ENCODE data around the gene SLCO2B1.

DNA sequence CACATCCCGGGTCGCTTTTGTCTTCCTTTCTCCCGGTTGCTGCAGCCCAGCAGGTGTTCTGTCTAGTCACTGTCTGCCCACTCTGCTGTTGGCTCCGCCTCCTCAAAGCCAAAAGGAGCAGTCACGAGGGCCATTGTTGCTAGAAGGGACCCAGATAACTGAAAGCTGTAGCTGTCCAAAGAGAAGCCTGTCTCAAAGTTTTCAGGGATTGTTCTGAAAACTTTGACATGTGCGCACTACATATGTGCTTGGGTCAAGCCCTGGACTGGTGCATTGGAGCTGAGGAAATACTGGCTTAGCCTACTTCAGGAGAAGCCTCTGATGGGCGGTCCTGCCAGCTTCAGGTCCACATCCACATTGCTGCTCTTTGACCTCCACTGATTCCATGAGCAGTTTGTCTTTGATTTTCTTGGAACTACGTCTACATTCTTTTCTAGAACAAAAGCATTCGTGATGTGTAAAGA is 45.4 kb upstream of the SLCO2B1 start:
- TF ChIP-seq, protein P1, sequence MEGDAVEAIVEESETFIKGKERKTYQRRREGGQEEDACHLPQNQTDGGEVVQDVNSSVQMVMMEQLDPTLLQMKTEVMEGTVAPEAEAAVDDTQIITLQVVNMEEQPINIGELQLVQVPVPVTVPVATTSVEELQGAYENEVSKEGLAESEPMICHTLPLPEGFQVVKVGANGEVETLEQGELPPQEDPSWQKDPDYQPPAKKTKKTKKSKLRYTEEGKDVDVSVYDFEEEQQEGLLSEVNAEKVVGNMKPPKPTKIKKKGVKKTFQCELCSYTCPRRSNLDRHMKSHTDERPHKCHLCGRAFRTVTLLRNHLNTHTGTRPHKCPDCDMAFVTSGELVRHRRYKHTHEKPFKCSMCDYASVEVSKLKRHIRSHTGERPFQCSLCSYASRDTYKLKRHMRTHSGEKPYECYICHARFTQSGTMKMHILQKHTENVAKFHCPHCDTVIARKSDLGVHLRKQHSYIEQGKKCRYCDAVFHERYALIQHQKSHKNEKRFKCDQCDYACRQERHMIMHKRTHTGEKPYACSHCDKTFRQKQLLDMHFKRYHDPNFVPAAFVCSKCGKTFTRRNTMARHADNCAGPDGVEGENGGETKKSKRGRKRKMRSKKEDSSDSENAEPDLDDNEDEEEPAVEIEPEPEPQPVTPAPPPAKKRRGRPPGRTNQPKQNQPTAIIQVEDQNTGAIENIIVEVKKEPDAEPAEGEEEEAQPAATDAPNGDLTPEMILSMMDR (IDR thresholded peaks at IDR 0.05) = no peak
- TF ChIP-seq POLR2A (IDR thresholded peaks at IDR 0.05) = no peak

Data from heart left ventricle (tissue), 13 donors.